ENCODE measurements around the gene RAI14. TPM values are rescaled to one million over a fixed set of nuclear protein-coding genes. Genes with fewer than 3 reads are reported as not detected.

The RAI14 gene
- total and polyA plus RNA-seq, 2 donors (not counting 3 experiments of a cell fraction or from before 2014, with no cell fraction given): 114 to 369 TPM

GRCh38 chr5:34677428-34677827 is 21.3 kb downstream of the RAI14 start:
- Histone ChIP-seq H2AFZ (ENCODE audit: low read depth, low read length) (no peak overlapping the region), H3K27me3 (ENCODE audit: control insufficient read depth in 2 of 2, insufficient read depth in 2 of 2, low read length in 2 of 2) (no peaks in the 10 kb centered on the region), H3K9ac (replicated peaks; ENCODE audit: extremely low read depth, insufficient read depth, low read length) (no peak overlapping the region), H3K4me1 (ENCODE audit: control insufficient read depth, extremely low read depth, insufficient read depth, low read length) (peaks cover 83% of the 10 kb centered on the region), H3K79me2 (ENCODE audit: control insufficient read depth, insufficient read depth, low read length) (peaks cover 100% of the 10 kb centered on the region), H4K20me1 (replicated peaks; ENCODE audit: control insufficient read depth, extremely low read depth, insufficient read depth, low read length) (peaks cover 9% of the 10 kb centered on the region), H3K9me1 (replicated peaks; ENCODE audit: control insufficient read depth, extremely low read depth, insufficient read depth, low read length) (no peaks in the 10 kb centered on the region), H3K36me3 (ENCODE audit: control insufficient read depth in 2 of 2, extremely low read depth in 1 of 2, insufficient read depth in 2 of 2, low read length in 2 of 2) (peaks cover 0 to 2% of the 10 kb centered on the region in 2 experiments), H3K4me3 (replicated peaks in 1 of 3; ENCODE audit: insufficient read depth in 1 of 3, low read depth in 1 of 3, low read length in 3 of 3) (no peak overlapping the region), H3K9me3 (replicated peaks; ENCODE audit: control insufficient read depth, insufficient read depth, low read length) (no peaks in the 10 kb centered on the region), H3K4me2 (ENCODE audit: insufficient read depth, low read length) (no peak overlapping the region), H3K27ac (ENCODE audit: insufficient read depth, low read depth, low read length) (no peak overlapping the region)
- intact Hi-C loops (cut with micrococcal nuclease) (loop anchor here (10.0 kb wide), 1 partner anchor 1193 kb away; no protein-coding TSS in a partner anchor), dilution Hi-C loops (cut with MboI; ENCODE audit: extremely low pct_ligation_motif_present, low sequenced_read_pairs) (no loop called here)
- TF ChIP-seq POLR2A (IDR thresholded peaks at IDR 0.05; ENCODE audit: low read depth, low read length): no peak
- CTCF ChIA-PET: no interaction called here
- DNase-seq (ENCODE audit: low read depth, low spot score): no peak
- POLR2A ChIA-PET: interaction anchor here (1.0 kb wide), 1 partner anchor 9 kb away, joined by 5 read pairs; no protein-coding TSS in a partner anchor
- no TSS peak for BruUV-seq (replicated peaks)
- peak; percentile 44 for FAIRE-seq

- Histone ChIP-seq H3K4me1 (ENCODE audit: control insufficient read depth, extremely low read depth, insufficient read depth, low read length) (peaks cover 88% of the 10 kb centered on the region), H3K27me3 (ENCODE audit: control insufficient read depth in 2 of 2, insufficient read depth in 2 of 2, low read length in 2 of 2) (no peaks in the 10 kb centered on the region), H3K27ac (ENCODE audit: insufficient read depth, low read depth, low read length) (peak overlapping the region; percentile 30), H3K9me1 (replicated peaks; ENCODE audit: control insufficient read depth, extremely low read depth, insufficient read depth, low read length) (no peaks in the 10 kb centered on the region), H3K36me3 (ENCODE audit: control insufficient read depth in 2 of 2, extremely low read depth in 1 of 2, insufficient read depth in 2 of 2, low read length in 2 of 2) (peaks cover 2 to 4% of the 10 kb centered on the region in 2 experiments), H3K4me3 (replicated peaks in 1 of 3; ENCODE audit: insufficient read depth in 1 of 3, low read depth in 1 of 3, low read length in 3 of 3) (no peak overlapping the region), H2AFZ (ENCODE audit: low read depth, low read length) (no peak overlapping the region), H4K20me1 (replicated peaks; ENCODE audit: control insufficient read depth, extremely low read depth, insufficient read depth, low read length) (peaks cover 6% of the 10 kb centered on the region), H3K79me2 (ENCODE audit: control insufficient read depth, insufficient read depth, low read length) (peaks cover 100% of the 10 kb centered on the region), H3K9me3 (replicated peaks; ENCODE audit: control insufficient read depth, insufficient read depth, low read length) (no peaks in the 10 kb centered on the region), H3K9ac (replicated peaks; ENCODE audit: extremely low read depth, insufficient read depth, low read length) (no peak overlapping the region), H3K4me2 (ENCODE audit: insufficient read depth, low read length) (no peak overlapping the region)
- POLR2A ChIA-PET: no interaction called here
- CTCF ChIA-PET: interaction anchor here (1.8 kb wide), 1 partner anchor 194 kb away, joined by 5 read pairs; no protein-coding TSS in a partner anchor
- dilution Hi-C loops (cut with MboI; ENCODE audit: extremely low pct_ligation_motif_present, low sequenced_read_pairs) (no loop called here), intact Hi-C loops (cut with micrococcal nuclease) (no loop called here)
- no TSS peak for BruUV-seq (replicated peaks)
- TF ChIP-seq POLR2A (IDR thresholded peaks at IDR 0.05; ENCODE audit: low read depth, low read length) (peak; percentile 34), GATA2 (IDR thresholded peaks at IDR 0.05; ENCODE audit: insufficient read depth, insufficient read length, low read depth, low read length) (no peak), MYC (IDR thresholded peaks at IDR 0.05; ENCODE audit: low read depth, low read length) (no peak), MAX (IDR thresholded peaks at IDR 0.05; ENCODE audit: insufficient read depth, insufficient read length) (no peak)
- FAIRE-seq (peak; percentile 38), DNase-seq (ENCODE audit: low read depth, low spot score) (no peak)
These were observed 24.8 kb downstream of the RAI14 start for GRCh38 chr5:34680896-34681295.

All from endothelial cell of umbilical vein (primary cell).